HG03095 (cell line): Measurements from ENCODE around the gene TBRG4.

Source experiments
- ATAC-seq: cut with Tn5 transposase; IDR thresholded peaks from one replicate; pipeline ENCODE4 v1.9.1; 2021; ENCODE audit warnings: moderate library complexity; ENCODE audit not compliant: unreplicated experiment

TBRG4 gene

GRCh38 chr7:45092100-45092930 is 19.2 kb downstream of the TBRG4 start:
- ATAC-seq = no peak

GRCh38 chr7:45089341-45089891 is 22.1 kb downstream of the TBRG4 start:
- ATAC-seq = no peak

GRCh38 chr7:45088821-45089340 is 22.6 kb downstream of the TBRG4 start, which contains the start of gene NACAD:
Gene NACAD (minus strand): TSS chr7:45088969. CDS start chr7:45088894, 75 bp downstream.
- ATAC-seq = no peak

GRCh38 chr7:45088146-45088701 is 23.3 kb downstream of the TBRG4 start:
- ATAC-seq = no peak

GRCh38 chr7:45087301-45088145 is 24.0 kb downstream of the TBRG4 start:
- no peak for ATAC-seq

- ATAC-seq = no peak
Observed at GRCh38 chr7:45086331-45087065, 25.0 kb downstream of the TBRG4 start.

- ATAC-seq = no peak
Observed at GRCh38 chr7:45085619-45086200, 25.8 kb downstream of the TBRG4 start.

- ATAC-seq = no peak
Observed at GRCh38 chr7:45084901-45085618, 26.4 kb downstream of the TBRG4 start.

- ATAC-seq = no peak
Observed at GRCh38 chr7:45084336-45084735, 27.2 kb downstream of the TBRG4 start.

GRCh38 chr7:45082831-45083331 is 28.6 kb downstream of the TBRG4 start:
- ATAC-seq = no peak

- ATAC-seq = no peak
Observed at GRCh38 chr7:45082031-45082830, 29.3 kb downstream of the TBRG4 start.

- ATAC-seq = no peak
Observed at GRCh38 chr7:45081670-45081974, 29.9 kb downstream of the TBRG4 start.

- ATAC-seq = no peak
Observed at GRCh38 chr7:45080958-45081669, 30.4 kb downstream of the TBRG4 start.

GRCh38 chr7:45080265-45080957 is 31.1 kb downstream of the TBRG4 start:
- ATAC-seq = no peak

GRCh38 chr7:45078125-45078681 is 33.3 kb downstream of the TBRG4 start:
- ATAC-seq = no peak

GRCh38 chr7:45077579-45077978 is 33.9 kb downstream of the TBRG4 start:
- ATAC-seq = no peak

- no peak for ATAC-seq
Observed at GRCh38 chr7:45076946-45077345, 34.6 kb downstream of the TBRG4 start.
